NCI-H2227 (cell line): ENCODE data around the gene GRIN2B.

Experiments used
- DNase-seq: peaks from one replicate; lab custom pipeline; 2025; ENCODE audit not compliant: unreplicated experiment; lab: John Stamatoyannopoulos, UW

GRIN2B gene

DNA sequence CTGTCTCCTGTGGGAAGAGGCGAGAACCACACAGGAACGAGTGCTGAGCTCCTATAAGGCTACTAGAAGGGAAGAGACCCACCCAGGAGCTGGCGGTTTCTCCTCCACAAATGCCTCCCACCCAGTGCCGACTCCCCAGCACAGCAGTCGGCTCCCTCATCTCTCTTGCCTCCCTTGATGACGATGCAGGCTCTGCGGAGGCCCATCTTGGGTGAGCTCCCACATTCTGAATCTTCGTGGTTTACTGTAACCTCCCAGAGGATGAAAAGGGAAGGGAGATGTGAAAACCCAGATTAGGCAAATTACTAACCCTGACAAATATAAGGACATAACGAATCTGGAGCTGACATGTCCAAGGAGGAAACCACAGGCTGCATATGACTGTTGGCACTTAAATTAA lies 23.8 kb downstream of the GRIN2B start:
- DNase-seq: no peak

DNA sequence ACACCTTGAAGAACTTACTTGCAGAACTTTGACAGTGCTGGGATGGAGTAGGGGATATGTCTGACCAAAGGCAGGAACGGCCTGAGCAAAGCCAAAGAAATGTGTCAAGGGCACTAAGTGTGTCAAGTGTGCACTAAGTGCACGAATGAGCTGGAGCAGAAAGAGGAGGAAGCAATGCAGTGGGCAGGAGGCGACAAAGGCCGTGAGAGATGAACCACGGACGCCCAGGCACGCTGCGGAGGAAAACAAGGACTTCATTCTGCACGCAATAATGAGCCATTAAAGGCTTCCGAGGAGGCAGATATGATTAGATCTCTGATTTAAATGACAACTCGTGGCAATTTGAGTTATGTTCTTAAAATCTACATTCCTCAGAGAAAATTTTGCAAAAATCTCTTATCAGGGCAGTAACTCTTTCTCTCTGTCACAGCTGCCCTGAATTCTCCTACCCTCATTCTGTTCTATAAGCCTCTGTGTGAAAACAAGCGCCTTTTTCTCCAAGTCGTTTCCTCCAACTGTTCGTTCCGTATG lies 25.3 kb downstream of the GRIN2B start:
- DNase-seq: no peak

DNA sequence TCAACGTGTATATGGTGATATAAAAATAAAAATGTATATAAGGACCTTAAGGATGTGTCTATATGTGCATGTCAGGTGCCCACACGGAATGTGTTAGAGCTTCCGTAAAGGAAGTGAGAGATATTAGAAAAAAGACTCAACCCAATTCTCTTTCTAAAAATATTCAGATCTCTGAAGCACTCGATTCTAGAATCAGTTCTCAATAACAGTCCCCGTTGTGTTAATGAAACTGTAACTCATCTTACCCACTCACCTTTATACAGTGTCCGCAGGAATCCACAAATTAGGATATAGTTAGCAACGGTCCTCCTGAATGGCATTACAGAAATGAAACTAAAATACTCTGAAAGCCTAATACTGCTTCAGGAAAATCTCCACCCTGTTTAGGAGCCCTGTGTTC lies 29.3 kb downstream of the GRIN2B start:
- no peak for DNase-seq

DNA sequence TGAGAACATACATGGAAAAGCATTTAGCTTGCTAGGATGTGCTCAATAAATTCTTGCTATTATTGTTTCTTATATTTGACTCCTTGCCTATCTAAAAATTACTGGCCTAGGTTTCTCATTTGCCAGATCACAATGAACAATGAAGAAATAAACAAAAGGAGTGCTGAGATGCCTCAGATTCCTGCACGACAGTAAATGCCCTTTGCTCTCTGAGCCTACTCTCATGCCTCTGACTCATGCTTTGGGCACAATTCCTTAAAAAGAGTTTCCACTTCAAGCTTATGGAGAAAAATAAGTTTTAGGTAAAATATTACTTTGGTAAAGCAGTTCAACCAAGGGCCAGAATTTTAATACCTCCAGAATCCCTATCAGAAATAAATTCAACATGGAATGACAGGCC lies 30.9 kb downstream of the GRIN2B start:
- DNase-seq: no peak

DNA sequence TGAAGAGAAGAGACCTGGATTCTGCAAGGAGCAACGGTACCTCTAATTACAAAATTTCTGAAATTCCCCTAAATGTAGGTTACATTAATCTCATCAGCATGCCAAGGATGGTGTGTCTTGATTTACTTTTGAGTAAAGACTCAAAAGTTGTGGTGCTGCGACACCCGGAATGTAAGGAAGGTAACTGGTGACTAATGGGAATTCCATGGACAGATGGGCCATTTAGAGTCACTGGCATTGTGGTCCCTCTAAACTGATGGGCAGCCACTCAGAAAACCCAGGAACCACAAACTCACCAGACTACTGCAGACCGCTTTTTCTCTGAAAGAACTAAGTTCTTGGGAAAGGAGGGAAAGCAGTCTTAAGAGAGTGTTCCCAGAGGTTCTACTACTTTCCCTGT lies 32.8 kb downstream of the GRIN2B start:
- DNase-seq: no peak

DNA sequence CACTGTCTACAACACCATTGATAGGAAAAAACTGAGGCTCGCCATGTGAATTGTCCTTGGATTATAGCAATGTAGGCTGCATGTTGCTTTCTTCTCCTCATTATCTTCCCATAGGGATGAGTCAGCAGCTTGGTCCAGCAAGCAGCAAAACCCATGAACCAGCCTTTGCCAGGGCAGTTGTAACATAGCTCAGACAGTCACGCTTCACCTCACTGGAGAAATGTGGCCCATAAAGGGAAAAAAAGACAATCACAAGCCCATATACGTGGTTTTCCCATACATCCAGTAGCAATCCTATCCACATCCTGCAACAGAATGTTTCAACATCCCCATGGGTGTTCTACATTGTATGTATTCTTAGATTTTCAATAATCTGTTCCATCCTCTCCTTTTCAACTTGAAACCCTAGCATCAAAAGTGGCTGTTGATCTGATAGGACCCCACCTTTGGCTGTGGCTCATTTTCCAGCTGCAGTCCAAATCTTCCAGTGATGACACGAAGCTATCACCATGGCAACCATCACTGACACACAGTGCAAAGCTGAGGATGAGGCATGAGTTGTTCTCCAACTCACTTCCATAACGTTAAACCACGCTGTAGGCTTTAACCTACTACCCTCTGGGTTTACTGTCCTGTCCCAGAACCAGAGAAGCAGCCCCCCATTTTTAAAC lies 34.0 kb downstream of the GRIN2B start:
- peak; percentile 49 for DNase-seq

DNA sequence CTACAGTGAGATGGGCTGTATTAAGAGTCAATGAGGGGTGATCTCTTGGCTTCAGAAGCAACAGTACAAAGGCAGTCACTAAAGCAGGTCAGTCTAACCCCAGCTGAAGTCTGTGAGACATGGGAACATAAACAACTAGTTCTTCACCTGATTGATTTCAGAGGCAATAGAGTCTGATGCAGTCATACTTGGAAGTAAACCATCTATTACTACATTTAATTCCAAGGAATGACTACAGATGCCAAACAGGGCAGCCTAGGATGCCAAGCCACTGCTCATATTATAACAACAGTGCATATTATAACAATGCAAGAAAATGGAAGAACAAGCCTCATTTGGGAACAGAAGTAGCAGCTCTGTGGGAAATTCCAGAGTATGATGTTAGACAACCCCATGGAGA lies 35.8 kb downstream of the GRIN2B start:
- DNase-seq: no peak

DNA sequence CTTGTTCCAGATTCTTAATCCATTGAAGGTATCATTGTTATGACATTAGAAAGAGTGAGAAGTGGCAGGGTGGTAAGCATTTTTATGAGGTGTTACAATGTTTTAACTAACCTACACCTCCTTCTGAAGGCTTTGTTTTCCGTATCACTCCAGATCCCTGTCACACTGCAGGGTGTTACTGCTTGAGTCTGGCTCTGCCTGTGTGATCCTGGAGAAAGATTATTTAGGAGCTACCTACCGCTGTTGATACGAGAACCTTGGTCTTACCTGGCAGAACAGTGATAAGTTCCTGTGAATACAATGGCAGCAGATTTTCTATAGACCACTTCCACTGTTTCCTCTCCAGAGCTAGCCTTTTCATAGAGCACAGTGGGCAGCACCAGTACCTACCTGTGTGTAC lies 36.2 kb downstream of the GRIN2B start:
- DNase-seq: no peak

DNA sequence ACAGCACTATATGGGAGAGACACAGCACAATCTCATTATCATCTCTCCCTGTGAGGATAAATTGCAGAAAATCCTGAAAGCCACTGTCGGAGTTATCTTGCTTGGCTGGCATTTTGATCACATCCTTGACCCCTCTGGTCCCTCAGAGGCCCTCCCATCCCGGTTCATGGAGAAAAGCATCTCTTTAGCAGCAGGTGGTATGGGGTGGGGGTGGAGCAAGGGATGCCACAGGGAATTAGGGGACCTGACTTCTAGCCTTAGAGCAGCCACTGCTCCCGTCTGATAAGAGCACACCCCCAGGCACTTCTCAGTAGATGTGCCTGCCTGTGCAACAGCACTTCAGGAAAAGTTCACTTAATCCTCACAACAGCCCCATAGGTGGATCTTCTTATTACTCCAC lies 38.6 kb downstream of the GRIN2B start:
- peak; percentile 2 for DNase-seq

DNA sequence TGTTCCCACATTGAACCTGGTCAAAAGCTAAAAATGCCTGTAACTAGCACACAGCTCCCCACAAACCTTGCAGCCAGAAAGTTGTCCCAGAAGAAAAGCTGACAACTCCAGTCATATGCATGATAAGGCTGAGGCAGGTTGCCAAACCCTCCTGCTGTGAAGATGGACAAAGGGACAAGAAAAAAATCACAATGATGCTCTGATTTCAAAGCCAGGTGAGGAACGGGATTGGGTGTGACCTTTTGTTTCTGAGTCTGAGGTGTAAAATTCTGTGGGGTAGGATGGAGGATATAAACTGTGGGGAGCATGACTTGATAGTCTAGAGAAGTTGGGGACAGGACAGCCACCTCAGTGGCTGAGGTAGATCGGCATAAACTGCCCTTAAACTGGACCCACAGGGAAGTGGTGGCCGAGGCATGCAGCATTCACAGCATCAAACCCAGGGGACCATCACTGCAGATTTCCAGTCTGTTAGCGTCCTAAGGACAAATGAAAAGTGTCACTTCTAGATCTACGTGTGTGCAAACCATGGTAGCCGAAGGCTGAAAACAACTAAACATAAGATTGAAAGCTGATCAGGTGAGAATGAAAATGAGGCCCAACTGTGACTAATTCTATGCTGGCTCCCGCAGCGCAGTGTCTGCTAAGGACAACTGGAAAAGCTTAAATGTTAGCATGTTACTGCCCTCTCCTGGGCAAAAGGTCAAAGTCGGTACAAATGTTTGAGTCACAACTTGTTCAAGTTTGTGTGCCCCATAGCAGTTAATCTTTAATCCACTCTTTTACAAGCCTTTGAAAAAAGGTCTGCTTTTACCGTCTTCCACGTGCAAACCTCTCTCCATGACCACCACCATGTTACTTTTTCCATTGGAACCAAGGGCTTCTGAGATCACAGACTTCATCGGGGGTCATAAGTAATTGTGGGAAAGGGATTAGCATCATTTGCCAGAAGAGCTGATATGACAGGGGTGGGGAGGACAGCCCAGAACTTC lies 39.8 kb downstream of the GRIN2B start:
- DNase-seq: peak; percentile 19

DNA sequence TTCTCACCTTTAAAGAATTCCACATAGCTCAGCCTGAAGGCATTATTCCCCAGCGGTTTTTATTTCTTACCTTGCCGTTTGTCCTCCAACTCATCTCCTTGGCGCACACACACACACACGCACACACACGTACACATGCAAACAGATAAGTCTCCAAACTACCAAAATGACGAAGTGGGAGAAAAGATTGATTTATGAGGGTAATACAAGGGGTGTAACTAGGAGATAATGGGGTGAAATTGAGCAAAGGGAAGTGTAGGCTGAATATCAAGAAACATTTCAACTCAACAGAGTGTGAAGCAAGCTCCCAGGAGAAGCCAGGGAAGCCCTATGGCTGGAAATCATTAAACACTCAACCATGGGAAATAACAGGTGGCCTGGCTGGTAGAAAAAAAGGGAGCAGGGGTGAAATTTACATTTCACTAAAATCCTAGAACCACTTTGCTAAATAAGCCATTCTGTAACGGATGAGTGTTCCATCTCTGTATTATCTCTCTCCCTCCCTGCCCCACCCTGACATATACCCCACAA lies 41.0 kb downstream of the GRIN2B start:
- no peak for DNase-seq

DNA sequence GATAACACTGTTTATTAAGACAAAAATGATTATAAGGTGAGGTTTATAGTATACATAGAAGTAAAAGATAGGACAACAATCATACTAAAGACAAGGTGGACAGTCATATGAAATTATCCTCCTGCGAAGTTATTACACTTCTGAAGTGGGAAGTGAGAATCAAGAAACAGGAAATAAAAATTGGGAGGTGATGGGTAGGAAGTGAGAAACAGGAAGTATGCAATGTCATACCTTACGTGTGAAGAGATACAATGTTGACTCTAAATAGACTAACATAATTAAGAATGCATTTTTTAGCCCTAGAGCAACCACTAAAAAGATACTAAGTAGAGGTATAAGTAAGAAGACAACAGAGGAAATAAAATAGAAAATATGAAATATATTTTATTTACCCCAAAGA lies 43.7 kb downstream of the GRIN2B start:
- no peak for DNase-seq

DNA sequence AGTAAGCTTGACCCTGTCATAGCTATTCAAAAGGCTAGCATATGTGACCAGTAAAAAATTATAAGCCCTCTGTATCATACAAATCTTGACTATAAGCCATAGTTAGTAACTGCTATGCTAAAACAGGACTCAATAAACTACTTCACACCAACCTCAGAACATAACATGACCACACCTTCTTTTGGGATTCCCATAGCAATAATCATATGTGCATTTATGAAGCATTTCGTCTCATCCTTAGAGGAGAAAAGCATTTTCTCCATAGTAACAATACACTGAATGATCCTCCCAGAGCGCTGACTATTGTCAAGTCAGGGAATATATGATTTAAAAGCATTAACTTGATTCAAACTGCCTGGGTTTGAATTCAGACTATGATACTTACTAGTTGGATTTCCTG lies 46.2 kb downstream of the GRIN2B start:
- DNase-seq: no peak
